ENCODE measurements around the gene EREG.
A peak's percentile ranks its signal among the peaks of the same experiment; 100 is the strongest.

Gene EREG

GRCh38 chr4:74366367-74366911 is 1.5 kb downstream of the EREG start:
- DNase-seq = no peak
- TF ChIP-seq GATA1 (IDR thresholded peaks at IDR 0.05; ENCODE audit: low read depth, low read length) (no peak), POLR2A (IDR thresholded peaks at IDR 0.05; ENCODE audit: low read length) (no peak)

- TF ChIP-seq POLR2A (IDR thresholded peaks at IDR 0.05; ENCODE audit: low read length) (no peak), GATA1 (IDR thresholded peaks at IDR 0.05; ENCODE audit: low read depth, low read length) (no peak)
- DNase-seq = no peak
Observed at GRCh38 chr4:74367656-74368290, 2.8 kb downstream of the EREG start.

GRCh38 chr4:74368596-74368995 is 3.7 kb downstream of the EREG start:
- TF ChIP-seq GATA1 (IDR thresholded peaks at IDR 0.05; ENCODE audit: low read depth, low read length) = no peak
- no peak for TF ChIP-seq POLR2A (IDR thresholded peaks at IDR 0.05; ENCODE audit: low read length)
- no peak for DNase-seq

- DNase-seq = no peak
- TF ChIP-seq POLR2A (IDR thresholded peaks at IDR 0.05; ENCODE audit: low read length) (no peak), GATA1 (IDR thresholded peaks at IDR 0.05; ENCODE audit: low read depth, low read length) (no peak)
Observed at GRCh38 chr4:74369855-74370254, 4.9 kb downstream of the EREG start.

- peak; percentile 53 to 74 for DNase-seq
- TF ChIP-seq GATA1 (IDR thresholded peaks at IDR 0.05; ENCODE audit: low read depth, low read length) (no peak), POLR2A (IDR thresholded peaks at IDR 0.05; ENCODE audit: low read length) (no peak)
Observed at GRCh38 chr4:74370912-74371311, 6.0 kb downstream of the EREG start.

GRCh38 chr4:74374128-74374527 is 9.2 kb downstream of the EREG start:
- no peak for DNase-seq
- TF ChIP-seq POLR2A (IDR thresholded peaks at IDR 0.05; ENCODE audit: low read length) (no peak), GATA1 (IDR thresholded peaks at IDR 0.05; ENCODE audit: low read depth, low read length) (no peak)

GRCh38 chr4:74374561-74375327 is 9.8 kb downstream of the EREG start:
- TF ChIP-seq GATA1 (IDR thresholded peaks at IDR 0.05; ENCODE audit: low read depth, low read length) = no peak
- TF ChIP-seq POLR2A (IDR thresholded peaks at IDR 0.05; ENCODE audit: low read length) = no peak
- peak in 1 of 2 experiments; percentile 13 for DNase-seq

GRCh38 chr4:74375824-74376426 is 11.0 kb downstream of the EREG start:
- TF ChIP-seq GATA1 (IDR thresholded peaks at IDR 0.05; ENCODE audit: low read depth, low read length) (no peak), POLR2A (IDR thresholded peaks at IDR 0.05; ENCODE audit: low read length) (no peak)
- no peak for DNase-seq

GRCh38 chr4:74376888-74377483 is 12.0 kb downstream of the EREG start:
- TF ChIP-seq POLR2A (IDR thresholded peaks at IDR 0.05; ENCODE audit: low read length) = no peak
- TF ChIP-seq GATA1 (IDR thresholded peaks at IDR 0.05; ENCODE audit: low read depth, low read length) = no peak
- DNase-seq = peak; percentile 57 to 70

- no peak for TF ChIP-seq POLR2A (IDR thresholded peaks at IDR 0.05; ENCODE audit: low read length)
- TF ChIP-seq GATA1 (IDR thresholded peaks at IDR 0.05; ENCODE audit: low read depth, low read length) = no peak
- DNase-seq = no peak
Observed at GRCh38 chr4:74377714-74378113, 12.8 kb downstream of the EREG start.

GRCh38 chr4:74378573-74378972 is 13.6 kb downstream of the EREG start:
- no peak for TF ChIP-seq POLR2A (IDR thresholded peaks at IDR 0.05; ENCODE audit: low read length)
- TF ChIP-seq GATA1 (IDR thresholded peaks at IDR 0.05; ENCODE audit: low read depth, low read length) = no peak
- peak in 1 of 2 experiments; percentile 30 for DNase-seq

- no peak for TF ChIP-seq GATA1 (IDR thresholded peaks at IDR 0.05; ENCODE audit: low read depth, low read length)
- TF ChIP-seq POLR2A (IDR thresholded peaks at IDR 0.05; ENCODE audit: low read length) = no peak
- peak in 1 of 2 experiments; percentile 25 for DNase-seq
Observed at GRCh38 chr4:74379912-74380311, 15.0 kb downstream of the EREG start.

- DNase-seq = no peak
- TF ChIP-seq GATA1 (IDR thresholded peaks at IDR 0.05; ENCODE audit: low read depth, low read length) (no peak), POLR2A (IDR thresholded peaks at IDR 0.05; ENCODE audit: low read length) (no peak)
Observed at GRCh38 chr4:74385386-74385785, 20.4 kb downstream of the EREG start.

GRCh38 chr4:74386159-74386558 is 21.2 kb downstream of the EREG start:
- no peak for DNase-seq
- TF ChIP-seq POLR2A (IDR thresholded peaks at IDR 0.05; ENCODE audit: low read length) = no peak
- no peak for TF ChIP-seq GATA1 (IDR thresholded peaks at IDR 0.05; ENCODE audit: low read depth, low read length)
